A673 (cell line): ENCODE results near the gene CERS6. TPM values are rescaled to one million over a fixed set of nuclear protein-coding genes. Genes with fewer than 3 reads are reported as not detected.

Source experiments
- BruUV-seq: library from RNA; stranded (reverse); fragments of 400-500 nt; replicated peaks from 2 replicates; lab custom pipeline; 2021; lab: Mats Ljungman, UMichigan
- CTCF ChIA-PET: fragments of 300-600 bp; sonication (Branson Sonifier 250); formaldehyde crosslinking; loops from one replicate; lab custom pipeline; 2022; ENCODE audit warnings: antibody characterized with exemption; lab: Charles Lee
- POLR2A ChIA-PET: fragments of 300-600 bp; sonication (Branson Sonifier 250); formaldehyde crosslinking; loops from one replicate; lab custom pipeline; 2022; ENCODE audit warnings: antibody characterized with exemption; ENCODE audit not compliant: low non-redundant PET; lab: Charles Lee
- DNase-seq: peaks from one replicate; pipeline ENCODE4 v3.0.0-alpha.2; 2015; ENCODE audit warnings: low spot score
- H3K27ac ChIP-seq: fragments of 200-600 bp; sonication (generic); 2 replicates; pipeline ENCODE4 v1.5.1; 2016; ENCODE audit warnings: mixed run types, low read depth, mild to moderate bottlenecking, mixed read lengths, antibody characterized with exemption, low read length; ENCODE audit not compliant: poor library complexity, severe bottlenecking
- H3K27me3 ChIP-seq: fragments of 200-600 bp; sonication (generic); replicated peaks from 2 replicates; pipeline ENCODE4 v1.6.1; 2017; ENCODE audit warnings: mixed run types, low read depth, mild to moderate bottlenecking, mixed read lengths, antibody characterized with exemption, low read length; ENCODE audit not compliant: insufficient read depth, poor library complexity
- H3K36me3 ChIP-seq: fragments of 200-600 bp; sonication (generic); 2 replicates; pipeline ENCODE4 v1.6.1; 2016; ENCODE audit warnings: mixed run types, mild to moderate bottlenecking, mixed read lengths, antibody characterized with exemption, low read length; ENCODE audit not compliant: insufficient read depth, poor library complexity, severe bottlenecking
- H3K4me1 ChIP-seq: fragments of 200-600 bp; sonication (generic); 2 replicates; pipeline ENCODE4 v1.6.1; 2017; ENCODE audit warnings: mixed run types, mild to moderate bottlenecking, mixed read lengths, antibody characterized with exemption, low read length; ENCODE audit not compliant: insufficient read depth, poor library complexity, severe bottlenecking
- H3K4me3 ChIP-seq: fragments of 200-600 bp; sonication (generic); 2 replicates; pipeline ENCODE4 v1.5.1; 2016; ENCODE audit warnings: low read depth, mixed run types, mild to moderate bottlenecking, mixed read lengths, low read length; ENCODE audit not compliant: poor library complexity, severe bottlenecking
- H3K9me3 ChIP-seq: fragments of 200-600 bp; sonication (generic); 2 replicates; pipeline ENCODE4 v1.6.1; 2016; ENCODE audit warnings: mixed run types, low read depth, mild to moderate bottlenecking, mixed read lengths, antibody characterized with exemption, low read length; ENCODE audit not compliant: poor library complexity, severe bottlenecking
- EZH2 ChIP-seq: fragments of 200-600 bp; sonication (generic); IDR thresholded peaks from 2 replicates; pipeline ENCODE4 v1.6.1; 2017; ENCODE audit warnings: borderline replicate concordance, low read depth, mild to moderate bottlenecking, mixed read lengths, antibody characterized with exemption, low read length; ENCODE audit not compliant: poor library complexity, severe bottlenecking
- intact Hi-C: fragments of 100-400 bp; cut with micrococcal nuclease; formaldehyde crosslinking; loops from one replicate; pipeline ENCODE4 v1.10.0; 2022; ENCODE audit not compliant: unreplicated experiment
- total RNA-seq: library from RNA; stranded (reverse); gene quantifications from 2 replicates; pipeline ENCODE4 v1.2.3, GENCODE V29; 2021
- TF ChIP-seq, protein P1 (sequence below): fragments of 300-800, 200-600 bp; sonication (generic); conservative IDR thresholded peaks from 2 replicates; pipeline ENCODE4 v1.5.1; 2017; ENCODE audit warnings: low read depth, mild to moderate bottlenecking, antibody characterized with exemption, low read length, moderate library complexity, mixed read lengths

Gene CERS6
- total RNA-seq, 1 experiment from 2014 or later, result 12.4 TPM

DNA sequence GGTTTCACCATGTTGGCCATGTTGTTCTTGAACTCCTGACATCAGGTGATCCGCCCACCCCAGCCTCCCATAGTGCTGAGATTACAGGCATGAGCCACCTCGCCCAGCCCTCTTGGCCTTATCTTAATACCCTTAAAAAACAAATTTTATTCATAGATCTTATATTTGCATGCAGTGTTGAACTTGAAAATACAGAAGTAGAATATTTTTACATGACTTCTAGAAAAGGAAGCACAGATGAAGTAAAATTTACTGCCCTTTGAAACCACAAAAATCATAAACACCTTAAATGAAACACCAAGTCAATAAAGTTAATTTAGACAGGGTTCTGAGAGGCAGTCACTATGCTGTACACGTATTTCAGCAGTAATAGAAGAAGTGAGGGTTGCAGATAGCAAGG lies 145.7 kb downstream of the CERS6 start:
- ChIA-PET POLR2A (no interaction called here), CTCF (no interaction called here)
- H3K4me3 ChIP-seq, result no peak overlapping the region
- H3K27ac ChIP-seq, result no peak overlapping the region
- TF ChIP-seq EZH2, result no peak
- TF ChIP-seq, protein P1, sequence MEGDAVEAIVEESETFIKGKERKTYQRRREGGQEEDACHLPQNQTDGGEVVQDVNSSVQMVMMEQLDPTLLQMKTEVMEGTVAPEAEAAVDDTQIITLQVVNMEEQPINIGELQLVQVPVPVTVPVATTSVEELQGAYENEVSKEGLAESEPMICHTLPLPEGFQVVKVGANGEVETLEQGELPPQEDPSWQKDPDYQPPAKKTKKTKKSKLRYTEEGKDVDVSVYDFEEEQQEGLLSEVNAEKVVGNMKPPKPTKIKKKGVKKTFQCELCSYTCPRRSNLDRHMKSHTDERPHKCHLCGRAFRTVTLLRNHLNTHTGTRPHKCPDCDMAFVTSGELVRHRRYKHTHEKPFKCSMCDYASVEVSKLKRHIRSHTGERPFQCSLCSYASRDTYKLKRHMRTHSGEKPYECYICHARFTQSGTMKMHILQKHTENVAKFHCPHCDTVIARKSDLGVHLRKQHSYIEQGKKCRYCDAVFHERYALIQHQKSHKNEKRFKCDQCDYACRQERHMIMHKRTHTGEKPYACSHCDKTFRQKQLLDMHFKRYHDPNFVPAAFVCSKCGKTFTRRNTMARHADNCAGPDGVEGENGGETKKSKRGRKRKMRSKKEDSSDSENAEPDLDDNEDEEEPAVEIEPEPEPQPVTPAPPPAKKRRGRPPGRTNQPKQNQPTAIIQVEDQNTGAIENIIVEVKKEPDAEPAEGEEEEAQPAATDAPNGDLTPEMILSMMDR, result no peak
- intact Hi-C loops, result no loop called here
- no peaks in the 10 kb centered on the region for H3K4me1 ChIP-seq
- H3K27me3 ChIP-seq, result no peaks in the 10 kb centered on the region
- H3K9me3 ChIP-seq, result peaks cover 6% of the 10 kb centered on the region
- H3K36me3 ChIP-seq, result no peaks in the 10 kb centered on the region
- DNase-seq, result no peak
- BruUV-seq, result no TSS peak

DNA sequence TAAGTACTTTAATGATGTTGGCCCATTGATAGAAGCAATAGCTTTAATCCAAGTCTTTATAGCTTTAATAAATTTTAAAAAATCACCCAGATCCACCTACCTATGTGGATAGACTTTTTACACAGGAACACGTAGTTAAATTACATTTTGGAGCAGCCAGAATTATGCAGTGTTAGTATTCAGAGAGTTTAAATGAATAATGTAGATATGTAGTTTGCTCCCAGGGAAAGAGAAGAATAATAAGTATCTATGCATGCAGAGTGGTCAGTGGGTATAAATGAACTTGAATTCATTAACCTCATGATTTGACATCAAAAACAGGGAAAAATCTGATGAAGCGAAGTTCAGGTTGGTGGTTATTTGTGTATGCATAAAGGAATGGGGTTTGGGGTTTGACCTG lies 146.3 kb downstream of the CERS6 start:
- H3K4me1 ChIP-seq, result no peaks in the 10 kb centered on the region
- intact Hi-C loops, result no loop called here
- H3K9me3 ChIP-seq, result peaks cover 6% of the 10 kb centered on the region
- H3K36me3 ChIP-seq, result no peaks in the 10 kb centered on the region
- no peak for DNase-seq
- CTCF ChIA-PET, result no interaction called here
- TF ChIP-seq EZH2, result no peak
- TF ChIP-seq, protein P1, result no peak
- no peak overlapping the region for H3K27ac ChIP-seq
- no peak overlapping the region for H3K4me3 ChIP-seq
- no peaks in the 10 kb centered on the region for H3K27me3 ChIP-seq
- POLR2A ChIA-PET, result no interaction called here
- BruUV-seq, result no TSS peak

DNA sequence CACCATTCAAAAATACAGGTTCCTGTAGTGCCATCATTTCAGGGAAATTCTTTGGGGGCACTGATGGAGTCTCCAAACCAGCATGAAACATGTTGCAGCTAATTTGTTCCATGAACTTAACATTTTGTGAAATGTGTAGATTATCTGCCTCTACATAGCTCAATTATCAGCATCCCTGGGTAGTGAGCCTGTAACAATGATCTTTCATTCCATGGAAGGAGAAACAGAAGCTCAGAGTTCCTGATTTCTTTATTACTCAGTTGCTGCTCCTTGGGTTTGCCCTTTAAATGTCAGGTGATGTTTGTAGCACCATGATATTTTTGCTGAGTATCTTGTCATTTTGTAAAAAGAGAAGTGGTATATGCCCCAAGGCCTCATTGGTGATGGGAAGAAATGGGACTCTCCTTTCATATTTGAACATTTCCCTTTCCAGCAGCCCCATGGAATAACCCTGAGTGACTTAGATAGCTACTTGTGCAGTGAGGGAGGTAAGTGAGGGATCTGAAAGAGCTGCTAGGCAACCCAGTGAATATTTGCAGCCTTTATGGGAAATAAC lies 146.9 kb downstream of the CERS6 start:
- no peaks in the 10 kb centered on the region for H3K4me1 ChIP-seq
- H3K27ac ChIP-seq, result no peak overlapping the region
- TF ChIP-seq, protein P1, result no peak
- TF ChIP-seq EZH2, result no peak
- ChIA-PET POLR2A (interaction anchor here (0.6 kb wide), 1 partner anchor 42 kb away, joined by 3 read pairs; no protein-coding TSS in a partner anchor), CTCF (no interaction called here)
- no peaks in the 10 kb centered on the region for H3K27me3 ChIP-seq
- DNase-seq, result no peak
- H3K4me3 ChIP-seq, result no peak overlapping the region
- H3K9me3 ChIP-seq, result peaks cover 6% of the 10 kb centered on the region
- intact Hi-C loops, result no loop called here
- no TSS peak for BruUV-seq
- H3K36me3 ChIP-seq, result no peaks in the 10 kb centered on the region
